ENCODE data around the gene HLA-B. TPM values are rescaled to one million over a fixed set of nuclear protein-coding genes. Genes with fewer than 3 reads are reported as not detected.
A peak's percentile ranks its signal among the peaks of the same experiment; 100 is the strongest.
"Not testable (repeated sequence)": the region's sequence is repeated elsewhere in the genome, so short reads cannot be mapped to it uniquely, and the experiment has no call there.

The HLA-B gene
- total RNA-seq, 4 donors from 2014 or later = 570 to 933 (median 787) TPM

- H3K27ac ChIP-seq = peak overlapping the region in 3 of 4 donors; percentile 97 to 98 (median 98)
- DNase-seq (ENCODE audit: low spot score in 2 of 2) = no peak
- no peaks in the 10 kb centered on the region for H3K27me3 ChIP-seq
- 35 to 45% methylated on average over 4 of the region's 4 CpGs for WGBS, 2 donors
- H3K4me1 ChIP-seq = peaks cover 0 to 67% (median 20%) of the 10 kb centered on the region in 4 donors
- TF ChIP-seq EP300 (IDR thresholded peaks at IDR 0.05) = peak in 1 of 2 donors; percentile 35
- no peak for TF ChIP-seq POLR2A (IDR thresholded peaks at IDR 0.05)
- peak overlapping the region in 3 of 4 donors; percentile 80 to 87 (median 87) for H3K4me3 ChIP-seq
- no peaks in the 10 kb centered on the region for H3K9me3 ChIP-seq
- no peaks in the 10 kb centered on the region for H3K36me3 ChIP-seq
Measured at GRCh38 chr6:31401403-31401802, 44.4 kb upstream of the HLA-B start.

- TF ChIP-seq POLR2A (IDR thresholded peaks at IDR 0.05) = peak in 1 of 2 donors; percentile 8
- no peak for TF ChIP-seq CTCF (IDR thresholded peaks at IDR 0.05)
- peak in 1 of 2 donors; percentile 29 for TF ChIP-seq EP300 (IDR thresholded peaks at IDR 0.05)
- no peaks in the 10 kb centered on the region for H3K9me3 ChIP-seq
- H3K36me3 ChIP-seq = no peaks in the 10 kb centered on the region
- peak; percentile 63 to 77 for DNase-seq (ENCODE audit: low spot score in 2 of 2)
- peaks cover 0 to 64% (median 20%) of the 10 kb centered on the region in 4 donors for H3K4me1 ChIP-seq
- WGBS, 2 donors = 5% methylated on average over 29 to 30 of the region's 30 CpGs
- H3K4me3 ChIP-seq = peak overlapping the region; percentile 76 to 87 (median 84)
- no peaks in the 10 kb centered on the region for H3K27me3 ChIP-seq
- H3K27ac ChIP-seq = peak overlapping the region; percentile 90 to 98 (median 98)
Measured at GRCh38 chr6:31400467-31401289, 43.7 kb upstream of the HLA-B start.

GRCh38 chr6:31399589-31400466 lies 42.8 kb upstream of the HLA-B start:
- DNase-seq (ENCODE audit: low spot score in 2 of 2) = peak; percentile 86 to 90
- H3K36me3 ChIP-seq = peaks cover 0 to 2% (median 0%) of the 10 kb centered on the region in 3 donors
- TF ChIP-seq POLR2A (IDR thresholded peaks at IDR 0.05) = peak; percentile 45 to 68
- peak; percentile 51 to 71 for TF ChIP-seq EP300 (IDR thresholded peaks at IDR 0.05)
- peak; percentile 87 to 95 (median 91) for TF ChIP-seq CTCF (IDR thresholded peaks at IDR 0.05)
- peak overlapping the region; percentile 76 to 87 (median 84) for H3K4me3 ChIP-seq
- peak overlapping the region; percentile 90 to 98 (median 98) for H3K27ac ChIP-seq
- H3K4me1 ChIP-seq = peaks cover 0 to 60% (median 20%) of the 10 kb centered on the region in 4 donors
- WGBS, 2 donors = 0 to 1% methylated on average over 52 to 57 of the region's 57 CpGs
- H3K27me3 ChIP-seq = no peaks in the 10 kb centered on the region
- no peaks in the 10 kb centered on the region for H3K9me3 ChIP-seq

GRCh38 chr6:31397901-31398525 lies 41.0 kb upstream of the HLA-B start:
- TF ChIP-seq EP300 (IDR thresholded peaks at IDR 0.05) = no peak
- no peak for TF ChIP-seq POLR2A (IDR thresholded peaks at IDR 0.05)
- no peak for TF ChIP-seq CTCF (IDR thresholded peaks at IDR 0.05)
- no peaks in the 10 kb centered on the region for H3K9me3 ChIP-seq
- H3K27me3 ChIP-seq = no peaks in the 10 kb centered on the region
- H3K27ac ChIP-seq = no peak overlapping the region
- H3K4me1 ChIP-seq = peaks cover 0 to 46% (median 12%) of the 10 kb centered on the region in 4 donors
- WGBS, 2 donors = 81% methylated on average over 10 of the region's 10 CpGs
- no peak overlapping the region for H3K4me3 ChIP-seq
- DNase-seq (ENCODE audit: low spot score in 2 of 2) = no peak
- H3K36me3 ChIP-seq = peaks cover 0 to 10% (median 0%) of the 10 kb centered on the region in 3 donors

- H3K27me3 ChIP-seq; H3K9me3 ChIP-seq; H3K36me3 ChIP-seq; H3K27ac ChIP-seq; DNase-seq (ENCODE audit: low spot score in 2 of 2); H3K4me3 ChIP-seq: not testable (repeated sequence)
- WGBS, 2 donors = 18 to 20% methylated on average over 8 of the region's 8 CpGs
- H3K4me1 ChIP-seq = peaks cover 0 to 38% (median 5%) of the 10 kb centered on the region in 4 donors
Measured at GRCh38 chr6:31397153-31397499, 40.1 kb upstream of the HLA-B start.
